Calu3 (cell line): ENCODE results near the gene FILIP1. TPM values are rescaled to one million over a fixed set of nuclear protein-coding genes. Genes with fewer than 3 reads are reported as not detected.

ENCODE experiments used
- BruUV-seq: library from RNA; stranded (reverse); fragments of 400-500 nt; replicated peaks from 2 replicates; lab custom pipeline; 2021; lab: Mats Ljungman, UMichigan
- CTCF ChIA-PET: fragments of 300-600 bp; sonication (Branson Sonifier 250); formaldehyde crosslinking; loops from one replicate; lab custom pipeline; 2022; ENCODE audit warnings: antibody characterized with exemption; lab: Charles Lee
- DNase-seq: peaks from one replicate; pipeline ENCODE4 v3.0.0; 2022
- H3K27ac Mint-ChIP-seq: one replicate; pipeline ENCODE4 v1.8.0; 2022; ENCODE audit warnings: mixed read lengths; ENCODE audit not compliant: unreplicated experiment
- H3K27me3 Mint-ChIP-seq: one replicate; pipeline ENCODE4 v1.8.0; 2022; ENCODE audit warnings: mixed read lengths; ENCODE audit not compliant: unreplicated experiment
- H3K36me3 Mint-ChIP-seq: one replicate; pipeline ENCODE4 v1.8.0; 2022; ENCODE audit warnings: mild to moderate bottlenecking, moderate library complexity, mixed read lengths; ENCODE audit not compliant: insufficient read depth, unreplicated experiment
- H3K4me1 Mint-ChIP-seq: one replicate; pipeline ENCODE4 v1.8.0; 2022; ENCODE audit warnings: mild to moderate bottlenecking, low read depth, mixed read lengths; ENCODE audit not compliant: unreplicated experiment
- H3K4me3 Mint-ChIP-seq: one replicate; pipeline ENCODE4 v1.8.0; 2022; ENCODE audit warnings: mild to moderate bottlenecking, low read depth, moderate library complexity, mixed read lengths; ENCODE audit not compliant: unreplicated experiment
- H3K9me3 Mint-ChIP-seq: one replicate; pipeline ENCODE4 v1.8.0; 2022; ENCODE audit warnings: low read depth, mixed read lengths; ENCODE audit not compliant: unreplicated experiment
- CTCF ChIP-seq: fragments of 200-600 bp; IDR thresholded peaks from one replicate; pipeline ENCODE4 v1.8.0; 2022; ENCODE audit warnings: antibody characterized with exemption; ENCODE audit not compliant: unreplicated experiment
- intact Hi-C: fragments of 100-400 bp; cut with micrococcal nuclease; formaldehyde crosslinking; loops from one replicate; pipeline ENCODE4 v1.10.0; 2022; ENCODE audit not compliant: unreplicated experiment
- total RNA-seq: library from RNA; stranded (reverse); gene quantifications from 2 replicates; pipeline ENCODE4 v1.2.3, GENCODE V29; 2022

FILIP1 gene
- total RNA-seq, 1 experiment from 2014 or later = not detected

GRCh38 chr6:75397656-75398465, 95.7 kb downstream of the FILIP1 start:
- CTCF ChIA-PET = no interaction called here
- intact Hi-C loops = no loop called here
- no TSS peak for BruUV-seq
- Mint-ChIP-seq H3K9me3 (no peaks in the 10 kb centered on the region), H3K27me3 (no peaks in the 10 kb centered on the region), H3K4me1 (no peaks in the 10 kb centered on the region), H3K36me3 (no peaks in the 10 kb centered on the region), H3K4me3 (no peak overlapping the region), H3K27ac (no peak overlapping the region)
- no peak for DNase-seq
- no peak for TF ChIP-seq CTCF

DNA sequence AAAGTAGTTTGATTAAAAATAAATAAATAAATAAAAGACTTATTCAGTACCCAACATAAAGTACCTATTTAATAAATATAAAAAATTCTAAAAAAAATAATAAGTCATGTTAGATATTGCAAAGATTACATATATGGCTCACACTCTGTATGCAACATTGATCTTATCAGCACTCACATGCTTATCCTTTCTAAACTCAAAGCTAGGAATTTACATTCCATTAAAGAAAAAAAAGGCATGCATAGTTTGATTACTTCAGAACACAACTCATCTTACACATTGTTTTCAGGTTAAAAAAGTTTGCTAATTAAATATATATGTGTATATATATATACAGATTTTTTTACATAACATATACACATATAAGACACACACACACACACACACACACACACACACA, 96.4 kb downstream of the FILIP1 start:
- DNase-seq = no peak
- CTCF ChIA-PET = no interaction called here
- Mint-ChIP-seq H3K36me3 (no peaks in the 10 kb centered on the region), H3K4me3 (no peak overlapping the region), H3K27me3 (no peaks in the 10 kb centered on the region), H3K27ac (no peak overlapping the region), H3K9me3 (no peaks in the 10 kb centered on the region), H3K4me1 (no peaks in the 10 kb centered on the region)
- intact Hi-C loops = no loop called here
- BruUV-seq = no TSS peak
- no peak for TF ChIP-seq CTCF

GRCh38 chr6:75396005-75396800, 97.4 kb downstream of the FILIP1 start:
- no TSS peak for BruUV-seq
- no peak for TF ChIP-seq CTCF
- Mint-ChIP-seq H3K4me1 (no peaks in the 10 kb centered on the region), H3K9me3 (no peaks in the 10 kb centered on the region), H3K27me3 (no peaks in the 10 kb centered on the region), H3K4me3 (no peak overlapping the region), H3K27ac (no peak overlapping the region), H3K36me3 (no peaks in the 10 kb centered on the region)
- CTCF ChIA-PET = no interaction called here
- intact Hi-C loops = no loop called here
- no peak for DNase-seq

DNA sequence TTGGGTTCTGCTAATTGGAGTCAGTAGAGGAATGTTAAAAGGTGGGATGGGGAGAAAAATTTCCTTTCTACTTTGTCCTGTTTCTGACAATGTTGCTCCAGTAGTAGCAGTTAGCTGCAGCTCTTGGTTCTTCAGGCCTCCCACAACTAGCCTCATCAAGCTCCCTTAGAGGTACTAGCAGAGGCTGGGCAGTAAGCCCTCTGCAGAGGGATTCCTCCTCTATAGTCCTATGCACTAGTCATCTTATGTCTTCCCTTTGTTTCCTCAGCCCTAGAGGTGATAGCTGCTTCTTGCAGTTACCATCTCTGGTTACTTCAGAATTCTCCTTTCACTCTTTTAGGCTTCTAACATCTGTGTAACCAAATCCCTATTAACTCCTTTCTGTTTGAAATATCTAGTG, 99.8 kb downstream of the FILIP1 start:
- Mint-ChIP-seq H3K36me3 (no peaks in the 10 kb centered on the region), H3K9me3 (no peaks in the 10 kb centered on the region), H3K4me3 (no peak overlapping the region), H3K27ac (no peak overlapping the region), H3K4me1 (no peaks in the 10 kb centered on the region), H3K27me3 (no peaks in the 10 kb centered on the region)
- CTCF ChIA-PET = no interaction called here
- no peak for DNase-seq
- intact Hi-C loops = no loop called here
- TF ChIP-seq CTCF = no peak
- no TSS peak for BruUV-seq
